Keratinocyte (primary cell): ENCODE measurements around the gene TAF10. TPM values are rescaled to one million over a fixed set of nuclear protein-coding genes. Genes with fewer than 3 reads are reported as not detected.

Source experiments
- DNase-seq: peaks from one replicate; pipeline ENCODE4 v3.0.0-alpha.2; 2011; ENCODE audit warnings: low read depth, missing footprints, low spot score
- FAIRE-seq: peaks from 2 replicates; lab custom pipeline; 2011; peaks lifted over from hg19 to GRCh38; lab: Jason Lieb, UNC
- H2AFZ ChIP-seq: 2 replicates; pipeline ENCODE4 v1.6.0; 2012; ENCODE audit warnings: low read length, control low read depth, inconsistent platforms; ENCODE audit not compliant: control insufficient read depth
- H3K27ac ChIP-seq: 2 replicates; pipeline ENCODE4 v1.5.1; 2011; ENCODE audit warnings: low read length; ENCODE audit not compliant: control insufficient read depth, insufficient read depth
- H3K27me3 ChIP-seq: 3 replicates; pipeline ENCODE4 v1.6.0; 2011; ENCODE audit warnings: low read length; ENCODE audit not compliant: control insufficient read depth, insufficient read depth; ENCODE audit errors: extremely low read depth
- H3K36me3 ChIP-seq, 2 experiments: 2 replicates in 1 of 2; 3 replicates in 1 of 2; pipeline ENCODE4 v1.5.1; 2011; ENCODE audit warnings: low read length in 2 of 2, mild to moderate bottlenecking in 1 of 2; ENCODE audit not compliant: control insufficient read depth in 2 of 2, insufficient read depth in 2 of 2; ENCODE audit errors: extremely low read depth in 1 of 2
- H3K4me1 ChIP-seq: 3 replicates; pipeline ENCODE4 v1.5.1; 2011; ENCODE audit warnings: low read length; ENCODE audit not compliant: control insufficient read depth, insufficient read depth; ENCODE audit errors: extremely low read depth
- H3K4me2 ChIP-seq: 3 replicates; pipeline ENCODE4 v1.6.0; 2011; ENCODE audit warnings: low read depth, low read length; ENCODE audit not compliant: control insufficient read depth, insufficient read depth; ENCODE audit errors: extremely low read depth
- H3K4me3 ChIP-seq, 3 experiments: fragments of 200-600 bp in 1 of 3; sonication (generic) in 1 of 3; 2 replicates in 2 of 3; 3 replicates in 1 of 3; pipeline ENCODE4 v1.5.1; 2011 to 2016; ENCODE audit warnings: low read length in 3 of 3, mild to moderate bottlenecking in 3 of 3, control low read depth in 2 of 3, inconsistent platforms in 1 of 3, low read depth in 1 of 3, mixed read lengths in 1 of 3, mixed run types in 1 of 3, moderate library complexity in 1 of 3; ENCODE audit not compliant: control insufficient read depth in 2 of 3, insufficient read depth in 2 of 3; ENCODE audit errors: extremely low read depth in 1 of 3
- H3K79me2 ChIP-seq: 2 replicates; pipeline ENCODE4 v1.6.0; 2012; ENCODE audit warnings: low read length; ENCODE audit not compliant: control insufficient read depth, insufficient read depth
- H3K9ac ChIP-seq: 3 replicates; pipeline ENCODE4 v1.6.0; 2011; ENCODE audit warnings: low read length; ENCODE audit not compliant: control insufficient read depth, insufficient read depth; ENCODE audit errors: extremely low read depth
- H3K9me1 ChIP-seq: 3 replicates; pipeline ENCODE4 v1.6.0; 2011; ENCODE audit warnings: low read length; ENCODE audit not compliant: control insufficient read depth, insufficient read depth; ENCODE audit errors: extremely low read depth
- H3K9me3 ChIP-seq: 2 replicates; pipeline ENCODE4 v1.5.1; 2012; ENCODE audit warnings: low read depth, low read length; ENCODE audit not compliant: control insufficient read depth
- H4K20me1 ChIP-seq: 3 replicates; pipeline ENCODE4 v1.6.0; 2011; ENCODE audit warnings: low read length; ENCODE audit not compliant: control insufficient read depth, insufficient read depth; ENCODE audit errors: extremely low read depth
- CTCF ChIP-seq, 3 experiments: IDR thresholded peaks in 1 of 3; conservative IDR thresholded peaks in 1 of 3; optimal IDR thresholded peaks in 1 of 3; 2 replicates in 2 of 3; 3 replicates in 1 of 3; pipeline versions ENCODE3 to v1.5.1; 2011; ENCODE audit warnings: low read length in 3 of 3, mild to moderate bottlenecking in 3 of 3, moderate library complexity in 2 of 3, control low read depth in 1 of 3, inconsistent platforms in 1 of 3; ENCODE audit not compliant: insufficient read depth in 2 of 3; ENCODE audit errors: extremely low read depth in 1 of 3
- EZH2 ChIP-seq: IDR thresholded peaks from one replicate; pipeline ENCODE4 v1.6.1; 2012; ENCODE audit warnings: inconsistent platforms, mild to moderate bottlenecking, low read length, moderate library complexity
- dilution Hi-C: fragments of 300-500 bp; cut with MboI; formaldehyde crosslinking; loops from one replicate; pipeline ENCODE4 v1.7.0; 2020; ENCODE audit warnings: low sequenced_read_pairs; ENCODE audit not compliant: extremely low pct_ligation_motif_present
- polyA plus RNA-seq, 5 experiments: library from polyadenylated mRNA; depleted of rRNA in 3 of 5; stranded (reverse) in 3 of 5; stranded (forward) in 1 of 5; unstranded in 1 of 5; fragments of >200 nt; gene quantifications; 1 replicate in 1 of 5; 2 replicates in 3 of 5; 3 replicates in 1 of 5; pipeline versions ENCODE4 v1.2.1 to v1.2.3, GENCODE V29; 2011 to 2012; ENCODE audit warnings: missing spikeins in 2 of 5, low read depth in 1 of 5, low replicate concordance in 1 of 5

The TAF10 gene
- polyA plus RNA-seq, 1 donor (not counting 4 experiments of a cell fraction or from before 2014, with no cell fraction given) = 165 TPM

GRCh38 chr11:6655790-6656583 is 44.0 kb upstream of the TAF10 start, which contains the start of gene DCHS1:
DCHS1 (minus strand) TSS chr11:6655809; CDS start chr11:6641613, 14,196 bp downstream.
- Histone ChIP-seq H2AFZ (no peak within 1 kb of the TSS), H3K4me1 (no peaks in the 10 kb centered on the region), H3K79me2 (no peaks in the 10 kb centered on the region), H3K9me1 (no peaks in the 10 kb centered on the region), H3K4me3 (no peak within 1 kb of the TSS), H3K27ac (no peak within 1 kb of the TSS), H4K20me1 (no peaks in the 10 kb centered on the region), H3K9ac (no peak within 1 kb of the TSS), H3K9me3 (no peaks in the 10 kb centered on the region), H3K4me2 (no peak within 1 kb of the TSS), H3K36me3 (no peaks in the 10 kb centered on the region), H3K27me3 (peaks cover 55% of the 10 kb centered on the region)
- TF ChIP-seq EZH2 (peak; percentile 98), CTCF (optimal IDR thresholded peaks at IDR 0.05 in 1 of 3, IDR thresholded peaks at IDR 0.05 in 1 of 3, conservative IDR thresholded peaks at IDR 0.05 in 1 of 3; ENCODE audit: extremely low read depth in 1 of 3, insufficient read depth in 2 of 3, low read length in 3 of 3) (no peak)
- DNase-seq (no peak), FAIRE-seq (no peak)
- dilution Hi-C loops = no loop called here

GRCh38 chr11:6655020-6655789 is 43.2 kb upstream of the TAF10 start:
- Histone ChIP-seq H3K9ac (no peak overlapping the region), H3K4me2 (no peak overlapping the region), H3K27ac (no peak overlapping the region), H4K20me1 (no peaks in the 10 kb centered on the region), H3K9me3 (no peaks in the 10 kb centered on the region), H3K36me3 (no peaks in the 10 kb centered on the region), H3K27me3 (peaks cover 59% of the 10 kb centered on the region), H2AFZ (no peak overlapping the region), H3K4me3 (no peak overlapping the region), H3K79me2 (no peaks in the 10 kb centered on the region), H3K4me1 (no peaks in the 10 kb centered on the region), H3K9me1 (no peaks in the 10 kb centered on the region)
- dilution Hi-C loops = no loop called here
- no peak for FAIRE-seq
- no peak for DNase-seq
- TF ChIP-seq CTCF (optimal IDR thresholded peaks at IDR 0.05 in 1 of 3, IDR thresholded peaks at IDR 0.05 in 1 of 3, conservative IDR thresholded peaks at IDR 0.05 in 1 of 3; ENCODE audit: extremely low read depth in 1 of 3, insufficient read depth in 2 of 3, low read length in 3 of 3) (no peak), EZH2 (peak; percentile 99)
